GM19397 (cell line): Measurements from ENCODE around the gene ARHGAP32.

ENCODE experiments used
- ATAC-seq: cut with Tn5 transposase; IDR thresholded peaks from one replicate; pipeline ENCODE4 v1.9.1; 2021; ENCODE audit warnings: mild to moderate bottlenecking, moderate library complexity; ENCODE audit not compliant: unreplicated experiment

Gene ARHGAP32

GRCh38 chr11:129192150-129192549 lies at the start of gene ARHGAP32:
Gene ARHGAP32, minus strand, starts transcription at chr11:129192325. Its CDS starts 127 bp downstream, at chr11:129192198.
- no peak for ATAC-seq

- ATAC-seq: no peak
Observed at GRCh38 chr11:129239207-129239606, 47.1 kb upstream of the ARHGAP32 start.

- ATAC-seq: no peak
Observed at GRCh38 chr11:129237880-129238638, 45.9 kb upstream of the ARHGAP32 start.

- no peak for ATAC-seq
Observed at GRCh38 chr11:129237456-129237855, 45.3 kb upstream of the ARHGAP32 start.

DNA sequence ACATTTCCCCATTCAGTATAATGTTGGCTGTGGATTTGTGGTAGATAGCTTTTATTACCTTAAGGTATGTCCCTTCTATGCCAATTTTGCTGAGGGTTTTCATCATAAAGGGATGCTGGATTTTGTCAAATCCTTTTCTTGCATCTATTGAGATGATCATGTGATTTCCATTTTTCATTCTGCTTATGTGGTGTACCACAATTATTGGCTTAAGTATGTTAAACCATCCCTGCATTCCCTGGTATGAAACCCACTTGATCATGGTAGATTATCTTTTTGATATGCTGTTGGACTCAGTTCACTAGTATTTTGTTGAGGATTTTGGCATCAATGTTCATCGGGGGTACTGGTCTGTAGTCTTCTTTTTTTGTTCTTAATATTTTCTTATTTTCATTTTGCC lies 44.7 kb upstream of the ARHGAP32 start:
- ATAC-seq: no peak

DNA sequence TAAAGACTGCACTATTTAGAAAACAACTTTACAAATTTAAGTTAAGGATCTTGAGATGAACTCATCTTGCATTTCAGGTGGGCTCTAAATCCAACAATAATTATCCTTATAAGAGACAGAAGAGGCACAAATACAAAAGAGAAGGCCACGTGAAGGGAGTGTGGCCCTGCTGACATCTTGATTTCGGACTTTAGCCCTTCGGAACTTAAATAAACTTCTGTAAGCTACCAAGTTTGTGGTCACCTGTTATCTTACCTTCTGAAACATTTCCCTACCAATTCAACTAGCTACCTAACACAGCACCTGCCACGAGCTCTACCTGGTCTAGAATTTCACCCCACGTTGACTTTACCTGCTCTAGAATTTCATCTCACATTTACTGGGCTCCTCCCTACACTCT lies 42.9 kb upstream of the ARHGAP32 start:
- ATAC-seq: no peak

GRCh38 chr11:129230006-129230405 lies 37.9 kb upstream of the ARHGAP32 start:
- no peak for ATAC-seq

DNA sequence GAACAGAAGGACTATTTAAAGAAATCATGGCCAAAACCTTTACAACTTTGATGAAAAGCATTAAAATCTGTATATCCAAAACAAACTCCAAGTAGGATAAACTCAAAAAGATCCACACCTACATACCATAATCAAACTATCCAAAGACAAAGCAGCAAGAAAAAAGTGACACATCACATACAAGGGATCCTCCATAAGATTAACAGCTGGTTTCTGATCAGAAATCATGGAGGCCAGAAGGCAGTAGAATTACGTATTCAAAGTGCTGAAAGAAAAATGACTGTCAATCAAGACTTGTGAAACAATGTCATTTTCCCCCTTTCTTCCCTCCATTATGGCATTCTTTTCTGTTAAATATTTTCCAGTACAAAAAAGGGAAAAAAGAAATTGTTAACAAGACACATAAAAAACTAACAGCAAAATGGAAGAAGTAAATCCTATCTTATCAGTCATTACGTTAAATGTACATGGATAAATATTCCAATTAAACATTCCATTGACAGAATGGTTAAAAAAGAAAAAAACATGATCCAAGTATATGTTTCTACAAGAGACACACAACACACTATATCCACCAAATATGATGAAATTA lies 34.2 kb upstream of the ARHGAP32 start:
- no peak for ATAC-seq

DNA sequence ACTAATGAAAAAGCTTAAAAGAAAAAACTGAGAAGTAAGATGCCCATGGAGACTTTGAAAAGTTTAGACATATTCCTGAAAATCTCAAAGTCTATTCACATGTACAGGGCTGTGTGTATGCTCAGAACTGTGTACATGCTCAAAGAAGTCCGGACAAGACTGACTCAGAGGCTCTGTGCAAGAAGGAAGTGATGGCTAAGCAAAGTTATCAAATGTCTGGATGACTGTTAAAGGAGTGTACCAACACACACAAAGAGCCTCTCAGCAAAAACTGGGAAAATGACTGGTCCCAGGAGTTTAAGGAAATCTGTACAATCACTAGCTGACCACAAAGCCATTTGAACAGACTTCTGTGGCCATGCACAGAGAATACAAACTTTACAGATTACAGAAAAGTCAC lies 33.1 kb upstream of the ARHGAP32 start:
- ATAC-seq: no peak

GRCh38 chr11:129224538-129224937 lies 32.4 kb upstream of the ARHGAP32 start:
- no peak for ATAC-seq

- ATAC-seq: no peak
Observed at GRCh38 chr11:129223701-129224149, 31.6 kb upstream of the ARHGAP32 start.

GRCh38 chr11:129223260-129223659 lies 31.1 kb upstream of the ARHGAP32 start:
- no peak for ATAC-seq

- no peak for ATAC-seq
Observed at GRCh38 chr11:129222158-129222557, 30.0 kb upstream of the ARHGAP32 start.

DNA sequence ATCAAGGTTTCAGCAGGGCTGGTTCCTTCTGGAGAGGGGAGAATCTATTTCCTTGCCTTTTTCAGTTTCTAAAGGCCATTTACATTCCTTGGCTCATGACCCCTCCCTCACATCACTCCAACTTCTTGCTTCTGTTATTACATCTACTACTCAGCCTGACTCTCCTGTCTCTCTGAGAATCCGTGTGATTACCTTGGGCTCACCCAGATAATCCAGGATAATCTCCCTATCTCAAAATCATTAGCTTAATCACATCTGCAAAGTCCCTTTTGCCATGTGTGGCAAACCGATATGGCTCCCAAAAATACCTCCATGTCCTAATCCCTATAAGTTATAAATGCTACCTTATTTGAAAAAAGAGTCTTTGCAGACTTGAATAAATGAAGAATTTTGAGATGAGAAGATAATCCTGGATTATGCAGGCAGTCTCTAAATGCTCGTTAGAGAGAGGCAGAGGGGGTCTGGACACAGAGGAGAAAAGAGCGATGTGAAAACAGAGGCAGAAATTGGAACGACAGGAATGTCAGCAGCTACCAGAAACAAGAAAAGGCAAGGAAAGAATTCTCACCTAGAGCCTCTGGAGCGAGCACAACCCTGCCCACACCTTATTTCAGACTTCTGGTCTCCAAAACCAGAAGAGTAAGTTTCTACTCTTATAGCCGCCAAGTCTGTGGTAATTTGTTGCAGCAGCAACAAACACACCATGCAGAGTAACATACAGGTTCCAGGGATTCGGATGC lies 23.6 kb upstream of the ARHGAP32 start:
- no peak for ATAC-seq

- no peak for ATAC-seq
Observed at GRCh38 chr11:129214710-129215295, 22.7 kb upstream of the ARHGAP32 start.

GRCh38 chr11:129213261-129213660 lies 21.1 kb upstream of the ARHGAP32 start:
- ATAC-seq: no peak

DNA sequence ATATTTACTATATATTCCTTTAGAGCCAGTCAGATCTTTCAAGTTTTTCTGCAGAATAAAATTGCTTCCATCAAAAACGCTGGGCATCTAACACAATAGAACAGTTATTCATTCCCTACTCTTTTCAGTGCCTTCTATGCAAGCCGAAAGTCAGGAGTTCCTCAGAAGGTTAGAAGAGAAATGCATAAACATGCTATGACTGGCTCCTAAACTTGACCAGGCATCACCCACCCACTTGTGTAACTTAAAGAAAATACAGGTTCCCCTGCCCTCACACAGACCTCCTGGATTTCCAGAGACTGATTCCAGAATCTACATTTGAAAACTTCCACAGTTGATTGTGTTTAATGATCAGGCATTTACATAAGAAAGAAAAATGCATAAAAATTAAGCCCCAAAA lies 19.3 kb upstream of the ARHGAP32 start:
- ATAC-seq: no peak

DNA sequence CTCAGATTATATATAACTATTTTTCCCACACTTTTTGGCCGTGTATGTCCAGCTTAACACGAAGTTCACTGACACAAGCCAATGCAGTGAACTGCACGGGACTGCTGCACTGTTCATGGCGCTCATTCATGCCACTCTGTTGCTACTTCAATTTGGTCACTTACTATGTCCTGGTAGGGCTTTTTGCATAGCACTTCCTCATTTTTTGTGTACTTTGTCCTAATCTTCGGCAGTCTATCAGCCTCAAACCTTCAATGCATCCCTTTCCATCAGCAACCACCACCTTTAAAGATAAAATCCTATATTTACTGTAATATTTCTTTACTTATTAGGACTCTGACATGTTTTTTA lies 18.7 kb upstream of the ARHGAP32 start:
- ATAC-seq: no peak

- no peak for ATAC-seq
Observed at GRCh38 chr11:129209891-129210830, 18.0 kb upstream of the ARHGAP32 start.

DNA sequence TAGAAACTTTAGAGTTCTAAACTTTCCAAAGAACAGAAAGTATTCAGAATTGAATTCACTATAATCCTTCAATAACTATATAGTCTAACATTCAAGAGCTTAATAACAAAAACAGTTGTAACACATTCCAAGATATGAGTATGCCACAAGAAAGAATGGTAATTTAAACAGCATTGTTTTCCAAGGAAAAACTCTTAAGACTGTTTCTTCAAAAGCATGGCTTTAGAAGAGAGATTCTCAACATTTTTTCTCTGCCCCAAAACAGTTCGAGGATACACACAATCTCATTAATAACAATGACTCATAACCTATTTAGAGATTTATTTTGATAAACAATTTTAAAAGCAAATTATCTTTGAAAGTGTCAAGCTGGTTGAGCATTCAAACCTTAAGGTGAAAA lies 16.7 kb upstream of the ARHGAP32 start:
- ATAC-seq: no peak
